Mesangial cell (primary cell): ENCODE data around the gene PCDHA1. TPM values are rescaled to one million over a fixed set of nuclear protein-coding genes. Genes with fewer than 3 reads are reported as not detected.

Experiments
- total RNA-seq: library from RNA; depleted of rRNA; stranded (reverse); fragments of >200 nt; gene quantifications from 2 replicates; pipeline ENCODE4 v1.2.3, GENCODE V29; 2015

Gene PCDHA1
- total RNA-seq = under 0.01 and 0.16 TPM in 2 replicates

DNA sequence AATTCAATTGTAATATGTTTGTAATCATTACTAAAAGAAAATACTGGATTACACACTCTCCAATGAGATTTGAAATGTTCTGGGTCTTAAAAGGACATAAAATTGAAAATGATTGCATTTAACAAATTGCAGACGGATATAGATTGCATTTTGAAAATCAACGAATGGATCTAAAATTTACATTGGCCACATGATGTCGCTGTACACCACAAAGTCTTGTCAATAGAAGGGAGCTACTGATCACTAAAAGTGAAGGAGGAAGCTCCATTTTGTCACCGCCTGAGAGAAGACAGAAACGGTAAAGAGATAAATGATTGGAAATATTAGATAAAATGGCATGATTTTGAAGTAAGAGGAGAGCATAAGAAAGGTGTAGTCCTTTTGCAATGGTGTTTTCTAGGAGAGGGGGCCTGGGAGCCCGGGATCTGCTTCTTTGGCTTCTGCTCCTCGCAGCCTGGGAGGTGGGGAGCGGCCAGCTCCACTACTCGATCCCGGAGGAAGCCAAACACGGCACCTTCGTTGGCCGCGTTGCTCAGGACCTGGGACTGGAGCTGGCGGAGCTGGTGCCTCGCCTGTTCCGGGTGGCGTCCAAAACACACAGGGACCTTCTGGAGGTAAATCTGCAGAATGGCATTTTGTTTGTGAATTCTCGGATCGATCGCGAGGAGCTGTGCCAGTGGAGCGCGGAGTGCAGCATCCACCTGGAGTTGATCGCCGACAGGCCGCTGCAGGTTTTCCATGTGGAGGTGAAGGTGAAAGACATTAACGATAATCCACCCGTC lies at the start of gene PCDHA1:
Gene PCDHA1, plus strand, starts transcription at position 236 of the 782 bp plus-strand sequence.

DNA sequence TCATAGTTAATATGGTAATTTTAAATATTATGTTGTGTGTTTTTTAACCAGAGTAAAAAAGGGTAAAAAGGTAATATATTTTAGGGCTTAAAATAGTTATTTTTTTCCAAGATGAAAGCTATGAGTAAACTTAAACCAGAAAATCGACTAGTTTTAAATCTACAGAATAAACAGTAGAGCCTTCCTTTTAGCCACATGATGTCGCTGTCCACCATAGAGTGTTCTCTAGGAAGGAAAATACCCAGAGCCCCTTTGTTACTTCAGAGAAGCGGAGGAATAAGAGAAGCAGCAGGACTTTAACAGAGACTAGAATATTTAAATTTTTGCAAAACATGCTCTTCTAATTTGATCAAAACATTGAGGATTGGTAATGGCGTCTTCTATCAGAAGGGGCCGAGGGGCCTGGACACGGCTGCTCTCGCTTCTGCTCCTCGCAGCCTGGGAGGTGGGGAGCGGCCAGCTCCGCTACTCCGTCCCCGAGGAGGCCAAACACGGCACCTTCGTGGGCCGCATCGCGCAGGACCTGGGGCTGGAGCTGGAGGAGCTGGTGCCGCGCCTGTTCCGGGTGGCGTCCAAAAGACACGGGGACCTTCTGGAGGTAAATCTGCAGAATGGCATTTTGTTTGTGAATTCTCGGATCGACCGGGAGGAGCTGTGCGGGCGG lies 8.8 kb downstream of the PCDHA1 start, which contains the start of gene PCDHA2:
Gene PCDHA2, plus strand, starts transcription at position 258 of the 664 bp plus-strand sequence.

DNA sequence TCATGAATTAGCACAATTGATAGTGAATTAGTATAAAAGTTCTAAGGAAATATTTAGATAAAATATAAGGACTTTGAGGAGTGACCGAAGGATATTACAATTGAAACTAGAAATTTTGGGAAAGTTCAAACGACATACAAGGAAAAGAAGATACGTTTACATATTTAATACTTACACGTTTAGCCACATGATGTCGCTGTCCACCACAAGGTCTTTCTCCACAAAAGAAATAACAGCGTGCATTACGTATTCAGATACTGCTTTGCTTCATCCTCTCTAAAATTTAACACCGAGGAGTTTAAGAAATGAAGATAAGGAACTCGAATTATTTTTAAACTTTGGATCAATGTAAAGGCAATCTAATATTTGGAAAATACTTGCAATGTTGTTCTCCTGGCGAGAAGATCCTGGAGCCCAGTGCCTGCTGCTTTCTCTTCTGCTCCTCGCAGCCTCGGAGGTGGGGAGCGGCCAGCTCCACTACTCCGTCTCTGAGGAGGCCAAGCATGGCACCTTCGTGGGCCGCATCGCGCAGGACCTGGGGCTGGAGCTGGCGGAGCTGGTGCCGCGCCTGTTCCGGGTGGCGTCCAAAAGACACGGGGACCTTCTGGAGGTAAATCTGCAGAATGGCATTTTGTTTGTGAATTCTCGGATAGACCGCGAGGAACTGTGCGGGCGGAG lies 15.0 kb downstream of the PCDHA1 start, which contains the start of gene PCDHA3:
Gene PCDHA3, plus strand, starts transcription at position 242 of the 678 bp plus-strand sequence.

DNA sequence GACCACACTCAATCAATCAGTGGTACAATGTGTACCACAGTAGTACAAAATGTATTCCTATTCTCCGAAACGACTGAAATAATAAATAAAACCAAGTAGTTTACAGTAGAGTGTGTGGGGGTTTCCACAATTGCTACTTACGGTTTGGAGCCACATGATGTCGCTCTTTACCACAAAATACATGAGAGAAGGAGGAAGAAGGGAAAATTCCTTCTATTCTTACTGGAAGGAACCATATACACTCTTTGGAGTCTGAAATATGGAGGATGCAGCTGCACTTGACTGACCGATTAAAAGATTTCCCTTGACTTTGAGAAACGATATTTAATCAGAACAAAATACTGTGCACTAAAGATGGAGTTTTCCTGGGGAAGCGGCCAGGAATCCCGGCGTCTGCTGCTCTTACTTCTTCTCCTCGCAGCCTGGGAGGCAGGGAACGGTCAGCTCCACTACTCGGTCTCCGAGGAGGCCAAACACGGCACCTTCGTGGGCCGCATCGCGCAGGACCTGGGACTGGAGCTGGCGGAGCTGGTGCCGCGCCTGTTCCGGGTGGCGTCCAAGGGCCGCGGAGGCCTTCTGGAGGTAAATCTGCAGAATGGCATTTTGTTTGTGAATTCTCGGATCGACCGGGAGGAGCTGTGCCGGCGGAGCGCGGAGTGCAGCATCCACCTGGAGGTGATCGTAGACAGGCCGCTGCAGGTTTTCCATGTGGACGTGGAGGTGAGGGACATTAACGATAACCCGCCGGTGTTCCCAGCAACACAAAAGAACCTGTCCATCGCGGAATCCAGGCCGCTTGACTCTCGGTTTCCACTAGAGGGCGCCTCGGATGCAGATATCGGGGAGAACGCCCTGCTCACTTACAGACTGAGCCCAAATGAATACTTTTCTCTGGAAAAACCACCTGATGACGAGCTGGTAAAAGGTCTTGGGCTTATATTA lies 21.2 kb downstream of the PCDHA1 start, which contains the start of gene PCDHA4:
Gene PCDHA4, plus strand, starts transcription at position 235 of the 942 bp plus-strand sequence.

DNA sequence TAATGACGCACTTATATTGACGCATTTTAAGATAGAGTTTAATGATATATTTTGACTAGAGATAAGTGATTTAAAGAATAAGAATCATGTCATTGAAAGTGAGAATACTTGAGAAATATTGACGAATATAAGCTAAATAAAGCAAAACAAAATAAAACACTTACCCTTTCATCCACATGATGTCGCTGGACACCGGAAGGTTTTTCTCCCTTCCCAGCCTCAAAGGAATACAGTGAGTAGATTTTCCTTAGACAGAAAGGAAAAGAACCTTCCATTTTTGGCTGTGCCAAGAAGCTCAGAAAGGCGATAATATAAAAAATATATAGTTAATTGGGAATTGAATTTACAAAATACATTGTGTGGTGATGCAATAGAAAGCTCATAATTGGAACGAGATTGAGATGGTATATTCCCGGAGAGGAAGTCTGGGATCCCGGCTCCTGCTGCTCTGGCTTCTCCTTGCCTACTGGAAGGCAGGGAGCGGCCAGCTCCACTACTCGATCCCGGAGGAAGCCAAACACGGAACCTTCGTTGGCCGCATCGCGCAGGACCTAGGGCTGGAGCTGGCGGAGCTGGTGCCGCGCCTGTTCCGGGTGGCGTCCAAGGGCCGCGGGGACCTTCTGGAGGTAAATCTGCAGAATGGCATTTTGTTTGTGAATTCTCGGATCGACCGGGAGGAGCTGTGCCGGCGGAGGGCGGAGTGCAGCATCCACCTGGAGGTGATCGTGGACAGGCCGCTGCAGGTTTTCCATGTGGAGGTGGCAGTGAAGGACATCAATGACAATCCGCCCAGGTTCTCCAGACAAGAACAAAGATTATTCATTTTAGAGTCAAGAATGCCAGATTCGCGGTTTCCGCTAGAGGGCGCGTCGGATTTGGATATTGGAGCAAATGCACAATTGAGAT lies 35.7 kb downstream of the PCDHA1 start, which contains the start of gene PCDHA5:
Gene PCDHA5, plus strand, starts transcription at position 239 of the 906 bp plus-strand sequence.

DNA sequence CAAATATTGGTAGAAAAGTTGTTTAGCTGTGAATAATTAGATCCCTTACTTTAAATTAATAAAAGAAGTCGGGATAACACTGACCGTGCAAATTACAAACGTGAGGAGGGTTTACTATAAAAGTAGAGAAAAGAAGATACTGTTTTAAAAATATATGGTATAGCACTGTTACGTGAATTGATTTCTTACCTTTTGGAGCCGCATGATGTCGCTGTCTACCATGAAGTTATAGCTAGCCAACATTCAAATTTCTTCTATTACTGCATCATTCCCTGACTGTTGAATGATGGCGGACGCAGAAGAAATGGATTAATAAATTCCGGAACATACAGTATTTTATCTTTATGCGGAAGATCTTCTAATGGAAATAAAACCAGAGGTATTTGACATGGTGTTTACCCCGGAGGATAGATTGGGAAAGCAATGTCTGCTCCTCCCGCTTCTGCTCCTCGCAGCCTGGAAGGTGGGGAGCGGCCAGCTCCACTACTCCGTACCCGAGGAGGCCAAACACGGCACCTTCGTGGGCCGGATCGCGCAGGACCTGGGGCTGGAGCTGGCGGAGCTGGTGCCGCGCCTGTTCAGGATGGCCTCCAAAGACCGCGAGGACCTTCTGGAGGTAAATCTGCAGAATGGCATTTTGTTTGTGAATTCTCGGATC lies 41.9 kb downstream of the PCDHA1 start, which contains the start of gene PCDHA6:
Gene PCDHA6, plus strand, starts transcription at position 257 of the 658 bp plus-strand sequence. Its CDS starts 132 bp downstream, at position 389.

DNA sequence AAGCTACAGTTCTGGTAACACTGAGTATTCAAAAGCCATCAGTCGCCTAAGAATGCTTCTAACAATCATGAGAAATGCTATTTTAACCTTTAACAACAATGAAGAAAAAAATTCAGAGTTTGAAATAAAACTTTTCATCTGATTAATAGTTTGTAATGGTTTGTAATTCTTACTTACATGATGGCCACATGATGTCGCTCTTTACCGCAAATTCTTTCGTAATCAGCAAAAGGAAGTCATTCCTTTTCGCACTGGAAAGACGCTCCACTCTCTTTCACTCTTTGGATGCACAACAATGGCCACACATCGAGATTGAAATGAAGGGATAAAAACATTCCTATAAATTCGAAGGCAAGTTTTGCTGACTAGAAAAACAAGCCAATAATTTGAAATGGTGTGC lies 48.1 kb downstream of the PCDHA1 start, which contains the start of gene PCDHA7:
Gene PCDHA7, plus strand, starts transcription at position 277 of the 400 bp plus-strand sequence. Its CDS starts 115 bp downstream, at position 392.

DNA sequence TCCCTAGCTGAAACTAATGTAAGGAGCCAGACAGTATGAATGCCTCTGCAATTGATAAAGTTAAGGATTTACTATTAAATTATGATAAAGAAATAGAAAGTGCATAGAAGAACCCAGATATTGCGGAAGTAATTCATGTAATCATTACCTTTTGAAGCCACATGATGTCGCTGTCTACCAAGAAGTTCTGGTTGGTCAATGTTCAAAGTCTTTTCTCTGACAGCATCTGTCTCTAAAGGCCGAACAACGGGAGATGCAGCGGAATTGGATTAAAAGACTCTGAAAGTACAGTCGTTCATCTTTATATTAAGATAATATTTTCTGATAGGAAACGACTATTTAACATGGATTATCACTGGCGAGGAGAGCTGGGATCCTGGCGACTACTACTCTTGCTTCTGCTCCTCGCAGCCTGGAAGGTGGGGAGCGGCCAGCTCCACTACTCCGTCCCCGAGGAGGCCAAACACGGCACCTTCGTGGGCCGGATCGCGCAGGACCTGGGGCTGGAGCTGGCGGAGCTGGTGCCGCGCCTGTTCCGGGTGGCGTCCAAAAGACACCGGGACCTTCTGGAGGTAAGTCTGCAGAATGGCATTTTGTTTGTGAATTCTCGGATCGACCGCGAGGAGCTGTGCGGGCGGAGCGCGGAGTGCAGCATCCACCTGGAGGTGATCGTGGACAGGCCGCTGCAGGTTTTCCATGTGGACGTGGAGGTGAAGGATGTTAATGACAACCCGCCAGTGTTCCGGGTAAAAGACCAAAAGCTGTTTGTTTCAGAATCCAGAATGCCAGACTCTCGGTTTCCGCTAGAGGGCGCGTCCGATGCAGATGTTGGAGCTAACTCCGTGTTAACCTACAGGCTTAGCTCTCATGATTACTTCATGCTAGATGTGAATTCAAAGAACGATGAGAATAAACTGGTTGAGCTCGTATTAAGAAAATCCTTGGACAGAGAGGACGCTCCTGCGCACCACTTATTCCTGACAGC lies 55.3 kb downstream of the PCDHA1 start, which contains the start of gene PCDHA8:
Gene PCDHA8, plus strand, starts transcription at position 210 of the 985 bp plus-strand sequence. Its CDS starts 135 bp downstream, at position 345.

DNA sequence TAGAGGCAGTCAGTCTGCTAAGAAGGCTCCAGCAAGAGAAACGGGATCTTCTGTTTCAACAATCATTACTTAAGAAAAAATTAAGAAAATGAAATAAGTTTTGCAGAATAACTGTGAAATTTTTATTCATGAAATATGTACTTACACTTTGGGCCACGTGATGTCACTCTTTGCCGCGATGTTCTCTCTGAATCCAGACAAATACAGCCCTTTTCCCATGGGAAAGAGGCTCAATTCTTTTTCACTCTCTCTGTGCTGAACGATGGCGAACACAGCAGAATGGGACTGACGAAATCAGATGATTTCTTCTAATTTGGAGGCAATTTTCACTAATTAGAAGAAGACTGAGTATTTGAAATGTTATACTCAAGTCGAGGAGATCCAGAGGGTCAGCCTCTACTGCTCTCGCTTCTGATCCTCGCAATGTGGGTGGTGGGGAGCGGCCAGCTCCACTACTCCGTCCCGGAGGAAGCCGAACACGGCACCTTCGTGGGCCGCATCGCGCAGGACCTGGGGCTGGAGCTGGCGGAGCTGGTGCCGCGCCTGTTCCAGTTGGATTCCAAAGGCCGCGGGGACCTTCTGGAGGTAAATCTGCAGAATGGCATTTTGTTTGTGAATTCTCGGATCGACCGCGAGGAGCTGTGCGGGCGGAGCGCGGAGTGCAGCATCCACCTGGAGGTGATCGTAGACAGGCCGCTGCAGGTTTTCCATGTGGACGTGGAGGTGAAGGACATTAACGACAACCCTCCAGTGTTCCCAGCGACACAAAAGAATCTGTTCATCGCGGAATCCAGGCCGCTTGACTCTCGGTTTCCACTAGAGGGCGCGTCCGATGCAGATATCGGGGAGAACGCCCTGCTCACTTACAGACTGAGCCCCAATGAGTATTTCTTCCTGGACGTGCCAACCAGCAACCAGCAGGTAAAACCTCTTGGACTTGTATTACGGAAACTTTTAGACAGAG lies 62.5 kb downstream of the PCDHA1 start, which contains the start of gene PCDHA9:
Gene PCDHA9, plus strand, starts transcription at position 244 of the 964 bp plus-strand sequence. Its CDS starts 114 bp downstream, at position 358.

DNA sequence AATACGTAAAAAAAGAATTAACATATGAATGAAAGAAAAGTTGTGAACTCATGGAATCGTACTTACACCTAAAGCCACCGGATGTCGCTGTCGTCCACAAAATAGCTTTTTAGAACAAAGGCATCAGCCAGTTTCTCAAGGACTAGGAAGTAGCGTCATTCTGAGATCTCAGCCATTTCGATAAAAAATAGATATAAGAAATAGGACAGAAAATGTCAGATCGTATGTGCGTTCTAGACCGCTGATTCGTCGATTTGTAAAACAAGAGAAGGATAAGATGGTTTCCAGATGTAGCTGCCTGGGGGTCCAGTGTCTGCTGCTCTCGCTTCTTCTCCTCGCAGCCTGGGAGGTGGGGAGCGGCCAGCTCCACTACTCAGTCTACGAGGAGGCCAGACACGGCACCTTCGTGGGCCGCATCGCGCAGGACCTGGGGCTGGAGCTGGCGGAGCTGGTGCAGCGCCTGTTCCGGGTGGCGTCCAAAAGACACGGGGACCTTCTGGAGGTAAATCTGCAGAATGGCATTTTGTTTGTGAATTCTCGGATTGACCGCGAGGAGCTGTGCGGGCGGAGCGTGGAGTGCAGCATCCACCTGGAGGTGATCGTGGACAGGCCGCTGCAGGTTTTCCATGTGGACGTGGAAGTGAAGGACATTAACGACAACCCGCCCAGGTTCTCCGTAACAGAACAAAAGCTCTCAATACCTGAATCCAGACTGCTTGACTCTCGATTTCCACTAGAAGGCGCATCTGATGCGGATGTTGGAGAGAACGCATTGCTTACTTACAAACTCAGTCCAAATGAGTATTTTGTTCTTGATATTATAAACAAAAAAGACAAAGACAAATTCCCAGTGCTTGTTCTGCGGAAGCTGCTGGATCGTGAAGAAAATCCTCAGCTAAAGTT lies 70.1 kb downstream of the PCDHA1 start, which contains the start of gene PCDHA10:
Gene PCDHA10, plus strand, starts transcription at position 126 of the 903 bp plus-strand sequence. Its CDS starts 152 bp downstream, at position 278.

DNA sequence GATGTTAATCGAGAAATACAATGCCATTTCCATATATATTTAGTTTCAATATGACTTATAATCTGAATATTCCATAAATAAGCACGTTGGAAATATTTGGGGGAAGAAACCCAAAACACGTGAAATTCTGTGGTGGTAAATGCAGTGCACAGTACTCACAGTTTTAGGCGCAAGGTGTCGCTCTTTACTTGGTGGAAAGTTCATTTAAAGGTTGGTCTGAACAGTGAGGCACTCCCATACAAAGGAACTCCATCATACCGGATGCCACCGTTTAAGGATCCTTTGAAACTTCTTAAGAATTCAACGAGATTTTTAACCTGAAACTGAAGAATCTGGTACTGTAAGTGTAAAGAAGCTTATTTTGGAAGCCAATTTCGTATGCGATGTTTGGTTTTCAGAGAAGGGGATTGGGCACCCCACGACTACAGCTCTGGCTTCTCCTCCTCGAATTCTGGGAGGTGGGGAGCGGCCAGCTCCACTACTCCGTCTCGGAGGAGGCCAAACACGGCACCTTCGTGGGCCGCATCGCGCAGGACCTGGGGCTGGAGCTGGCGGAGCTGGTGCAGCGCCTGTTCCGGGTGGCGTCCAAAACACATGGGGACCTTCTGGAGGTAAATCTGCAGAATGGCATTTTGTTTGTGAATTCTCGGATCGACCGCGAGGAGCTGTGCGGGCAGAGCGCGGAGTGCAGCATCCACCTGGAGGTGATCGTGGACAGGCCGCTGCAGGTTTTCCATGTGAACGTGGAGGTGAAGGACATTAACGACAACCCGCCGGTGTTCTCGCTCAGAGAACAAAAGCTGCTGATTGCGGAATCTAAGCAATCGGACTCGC lies 83.0 kb downstream of the PCDHA1 start, which contains the start of gene PCDHA11:
Gene PCDHA11, plus strand, starts transcription at position 237 of the 834 bp plus-strand sequence. Its CDS starts 147 bp downstream, at position 384.

DNA sequence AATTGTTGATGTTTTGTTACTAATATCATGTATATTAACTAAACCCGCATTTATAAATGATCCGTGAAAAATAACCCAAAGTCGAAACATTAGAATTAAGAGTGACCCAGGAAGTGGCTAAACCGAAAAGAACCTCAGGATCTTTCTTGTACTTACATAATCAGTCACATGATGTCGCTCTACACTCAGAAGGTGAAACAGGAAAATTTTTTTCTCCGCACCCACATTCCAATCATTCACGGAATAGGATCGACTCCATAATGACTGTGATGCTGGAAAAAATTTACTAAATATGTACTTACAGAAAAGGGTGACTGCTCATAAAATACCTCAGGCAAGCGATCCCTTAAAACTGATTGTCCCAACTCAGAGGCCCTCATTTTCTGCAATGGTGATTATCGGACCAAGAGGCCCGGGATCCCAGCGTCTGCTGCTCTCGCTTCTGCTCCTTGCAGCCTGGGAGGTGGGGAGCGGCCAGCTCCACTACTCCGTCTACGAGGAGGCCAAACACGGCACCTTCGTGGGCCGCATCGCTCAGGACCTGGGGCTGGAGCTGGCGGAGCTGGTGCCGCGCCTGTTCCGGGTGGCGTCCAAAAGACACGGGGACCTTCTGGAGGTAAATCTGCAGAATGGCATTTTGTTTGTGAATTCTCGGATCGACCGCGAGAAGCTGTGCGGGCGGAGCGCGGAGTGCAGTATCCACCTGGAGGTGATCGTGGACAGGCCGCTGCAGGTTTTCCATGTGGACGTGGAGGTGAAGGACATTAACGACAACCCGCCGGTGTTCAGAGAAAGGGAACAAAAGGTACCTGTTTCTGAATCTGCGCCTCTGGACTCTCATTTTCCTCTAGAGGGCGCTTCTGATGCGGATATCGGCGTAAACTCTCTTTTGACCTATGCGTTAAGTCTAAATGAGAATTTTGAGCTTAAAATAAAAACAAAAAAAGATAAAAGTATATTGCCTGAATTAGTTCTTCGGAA lies 89.4 kb downstream of the PCDHA1 start, which contains the start of gene PCDHA12:
Gene PCDHA12, plus strand, starts transcription at position 224 of the 981 bp plus-strand sequence. Its CDS starts 165 bp downstream, at position 389.

DNA sequence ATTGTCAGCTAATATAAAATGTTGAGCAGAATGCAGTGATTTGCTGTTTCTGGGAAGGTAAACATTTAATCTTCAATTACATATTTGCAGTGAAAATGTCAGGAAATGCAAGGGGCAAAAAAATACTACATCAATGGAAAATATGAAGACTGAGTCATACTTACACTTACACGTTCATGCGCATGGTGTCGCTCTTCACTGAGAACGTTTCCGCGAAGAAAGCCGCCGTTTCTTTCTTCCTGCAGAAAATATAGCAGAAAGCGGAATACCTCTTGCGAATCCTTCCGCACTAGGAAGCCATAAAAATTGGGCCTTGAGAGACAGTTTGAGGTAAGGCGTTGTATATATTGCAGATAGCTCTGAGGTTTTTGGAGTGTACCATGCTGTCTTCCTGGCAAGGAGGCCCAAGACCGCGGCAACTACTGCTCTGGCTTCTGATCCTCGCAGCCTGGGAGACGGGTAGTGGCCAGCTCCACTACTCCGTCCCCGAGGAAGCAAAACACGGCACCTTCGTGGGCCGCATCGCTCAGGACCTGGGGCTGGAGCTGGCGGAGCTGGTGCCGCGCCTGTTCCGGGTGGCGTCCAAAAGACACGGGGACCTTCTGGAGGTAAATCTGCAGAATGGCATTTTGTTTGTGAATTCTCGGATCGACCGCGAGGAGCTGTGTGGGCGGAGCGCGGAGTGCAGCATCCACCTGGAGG lies 96.1 kb downstream of the PCDHA1 start, which contains the start of gene PCDHA13:
Gene PCDHA13, plus strand, starts transcription at position 236 of the 702 bp plus-strand sequence. Its CDS starts 145 bp downstream, at position 381.

